HG03039 (cell line): Measurements from ENCODE around the gene MAP2K2.

ENCODE experiments used
- ATAC-seq: cut with Tn5 transposase; IDR thresholded peaks from one replicate; pipeline ENCODE4 v1.9.1; 2021; ENCODE audit warnings: mild to moderate bottlenecking, moderate library complexity; ENCODE audit not compliant: unreplicated experiment

MAP2K2 gene

GRCh38 chr19:4046946-4047683 is 76.8 kb downstream of the MAP2K2 start:
- ATAC-seq, result no peak

GRCh38 chr19:4046362-4046691 is 77.6 kb downstream of the MAP2K2 start:
- ATAC-seq, result no peak

GRCh38 chr19:4045597-4046361 is 78.1 kb downstream of the MAP2K2 start:
- no peak for ATAC-seq

GRCh38 chr19:4044990-4045465 is 78.9 kb downstream of the MAP2K2 start:
- no peak for ATAC-seq

- no peak for ATAC-seq
Observed at GRCh38 chr19:4043966-4044715, 79.8 kb downstream of the MAP2K2 start.

GRCh38 chr19:4043401-4043800 is 80.5 kb downstream of the MAP2K2 start:
- ATAC-seq, result no peak

- no peak for ATAC-seq
Observed at GRCh38 chr19:4042731-4043082, 81.2 kb downstream of the MAP2K2 start.

GRCh38 chr19:4042064-4042730 is 81.7 kb downstream of the MAP2K2 start:
- ATAC-seq, result no peak
